Measurements from ENCODE around the gene IL1RN. TPM values are rescaled to one million over a fixed set of nuclear protein-coding genes. Genes with fewer than 3 reads are reported as not detected.
A peak's percentile ranks its signal among the peaks of the same experiment; 100 is the strongest.

Gene IL1RN
- total and polyA plus RNA-seq, 2 of the 13 experiments (the other 11 are each of a cell fraction or from before 2014, with no cell fraction given), result 21.2 to 101 TPM

DNA sequence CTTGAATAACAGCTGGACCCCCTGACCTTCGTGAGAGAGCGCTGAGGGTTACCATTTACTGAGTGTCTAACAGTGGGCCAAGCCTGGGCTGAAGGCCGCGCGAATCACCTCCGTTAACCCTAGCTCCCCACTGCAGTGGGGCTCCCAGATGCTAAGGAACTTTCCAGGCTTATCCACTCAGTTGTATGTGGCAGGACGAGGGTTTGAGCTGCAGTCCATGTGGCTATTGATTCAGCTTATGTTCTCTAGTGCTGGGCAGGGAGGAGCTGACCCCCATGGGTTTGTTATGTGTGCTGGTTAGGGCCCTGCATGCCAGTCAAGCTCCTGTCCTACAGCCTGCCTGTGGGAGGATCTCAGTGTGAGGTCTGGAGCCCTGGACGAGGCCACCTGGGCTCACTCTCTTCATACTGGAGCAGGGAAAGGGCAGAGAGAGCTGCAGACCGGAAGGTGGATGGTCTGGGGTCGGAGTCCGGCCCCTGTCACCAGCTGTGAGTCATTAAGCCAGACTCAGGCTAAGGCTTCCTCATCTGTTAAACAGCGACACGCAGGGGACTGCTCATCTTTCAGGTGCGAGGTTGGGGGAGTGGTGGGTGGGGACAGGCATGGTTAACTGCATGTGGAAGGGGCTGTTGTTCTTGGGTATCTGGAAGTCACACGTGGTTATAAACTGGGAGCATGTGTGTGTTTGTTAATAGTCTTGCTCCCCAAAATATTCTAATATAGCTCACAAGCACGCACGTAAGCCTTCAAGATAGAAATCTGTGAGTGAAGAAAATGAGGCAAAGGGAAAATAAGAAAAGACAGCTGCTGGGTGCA lies 52.9 kb downstream of the IL1RN start (continued):
- TF ChIP-seq, protein P1, sequence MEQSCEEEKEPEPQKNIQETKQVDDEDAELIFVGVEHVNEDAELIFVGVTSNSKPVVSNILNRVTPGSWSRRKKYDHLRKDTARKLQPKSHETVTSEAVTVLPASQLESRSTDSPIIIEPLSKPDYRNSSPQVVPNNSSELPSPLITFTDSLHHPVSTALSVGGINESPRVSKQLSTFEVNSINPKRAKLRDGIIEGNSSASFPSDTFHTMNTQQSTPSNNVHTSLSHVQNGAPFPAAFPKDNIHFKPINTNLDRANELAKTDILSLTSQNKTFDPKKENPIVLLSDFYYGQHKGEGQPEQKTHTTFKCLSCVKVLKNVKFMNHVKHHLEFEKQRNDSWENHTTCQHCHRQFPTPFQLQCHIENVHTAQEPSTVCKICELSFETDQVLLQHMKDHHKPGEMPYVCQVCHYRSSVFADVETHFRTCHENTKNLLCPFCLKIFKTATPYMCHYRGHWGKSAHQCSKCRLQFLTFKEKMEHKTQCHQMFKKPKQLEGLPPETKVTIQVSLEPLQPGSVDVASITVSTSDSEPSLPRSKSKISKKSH (CRISPR knock-in tag; IDR thresholded peaks at IDR 0.05; ENCODE audit: borderline replicate concordance), result peak; percentile 89; the same call in 1 of the 2 replicates
- TF ChIP-seq RARG (CRISPR knock-in tag; IDR thresholded peaks at IDR 0.05; ENCODE audit: low read depth) (no peak), HNF4A (CRISPR knock-in tag; IDR thresholded peaks at IDR 0.05) (peak; percentile 93), ZMYM2 (CRISPR knock-in tag; IDR thresholded peaks at IDR 0.05) (peak; percentile 18), GTF2F1 (IDR thresholded peaks at IDR 0.05; ENCODE audit: low read length) (no peak), TBX2 (CRISPR knock-in tag; IDR thresholded peaks at IDR 0.05; ENCODE audit: borderline replicate concordance) (peak; percentile 80; the same call in 1 of the 2 replicates), ZNF562 (CRISPR knock-in tag; IDR thresholded peaks at IDR 0.05; ENCODE audit: borderline replicate concordance) (no peak), ARNT2 (CRISPR knock-in tag; IDR thresholded peaks at IDR 0.05; ENCODE audit: low read depth) (peak; percentile 60; the same call in 1 of the 2 replicates), TMF1 (CRISPR knock-in tag; IDR thresholded peaks at IDR 0.05; ENCODE audit: low read depth) (no peak), XRCC5 (optimal IDR thresholded peaks at IDR 0.05; ENCODE audit: low read length) (peak; percentile 74), TOE1 (CRISPR knock-in tag; IDR thresholded peaks at IDR 0.05) (no peak), ZSCAN9 (CRISPR knock-in tag; IDR thresholded peaks at IDR 0.05; ENCODE audit: borderline replicate concordance) (peak; percentile 83), ZNF138 (CRISPR knock-in tag; IDR thresholded peaks at IDR 0.05; ENCODE audit: low read depth) (no peak), ZSCAN31 (CRISPR knock-in tag; IDR thresholded peaks at IDR 0.05; ENCODE audit: low read depth) (peak; percentile 76), PLRG1 (conservative IDR thresholded peaks at IDR 0.05) (no peak), ZSCAN25 (CRISPR knock-in tag; IDR thresholded peaks at IDR 0.05) (peak; percentile 95)
- TF ChIP-seq, protein P2, sequence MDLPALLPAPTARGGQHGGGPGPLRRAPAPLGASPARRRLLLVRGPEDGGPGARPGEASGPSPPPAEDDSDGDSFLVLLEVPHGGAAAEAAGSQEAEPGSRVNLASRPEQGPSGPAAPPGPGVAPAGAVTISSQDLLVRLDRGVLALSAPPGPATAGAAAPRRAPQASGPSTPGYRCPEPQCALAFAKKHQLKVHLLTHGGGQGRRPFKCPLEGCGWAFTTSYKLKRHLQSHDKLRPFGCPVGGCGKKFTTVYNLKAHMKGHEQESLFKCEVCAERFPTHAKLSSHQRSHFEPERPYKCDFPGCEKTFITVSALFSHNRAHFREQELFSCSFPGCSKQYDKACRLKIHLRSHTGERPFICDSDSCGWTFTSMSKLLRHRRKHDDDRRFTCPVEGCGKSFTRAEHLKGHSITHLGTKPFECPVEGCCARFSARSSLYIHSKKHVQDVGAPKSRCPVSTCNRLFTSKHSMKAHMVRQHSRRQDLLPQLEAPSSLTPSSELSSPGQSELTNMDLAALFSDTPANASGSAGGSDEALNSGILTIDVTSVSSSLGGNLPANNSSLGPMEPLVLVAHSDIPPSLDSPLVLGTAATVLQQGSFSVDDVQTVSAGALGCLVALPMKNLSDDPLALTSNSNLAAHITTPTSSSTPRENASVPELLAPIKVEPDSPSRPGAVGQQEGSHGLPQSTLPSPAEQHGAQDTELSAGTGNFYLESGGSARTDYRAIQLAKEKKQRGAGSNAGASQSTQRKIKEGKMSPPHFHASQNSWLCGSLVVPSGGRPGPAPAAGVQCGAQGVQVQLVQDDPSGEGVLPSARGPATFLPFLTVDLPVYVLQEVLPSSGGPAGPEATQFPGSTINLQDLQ (CRISPR knock-in tag; IDR thresholded peaks at IDR 0.05), result no peak
- TF ChIP-seq, protein P3, sequence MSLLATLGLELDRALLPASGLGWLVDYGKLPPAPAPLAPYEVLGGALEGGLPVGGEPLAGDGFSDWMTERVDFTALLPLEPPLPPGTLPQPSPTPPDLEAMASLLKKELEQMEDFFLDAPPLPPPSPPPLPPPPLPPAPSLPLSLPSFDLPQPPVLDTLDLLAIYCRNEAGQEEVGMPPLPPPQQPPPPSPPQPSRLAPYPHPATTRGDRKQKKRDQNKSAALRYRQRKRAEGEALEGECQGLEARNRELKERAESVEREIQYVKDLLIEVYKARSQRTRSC (CRISPR knock-in tag; IDR thresholded peaks at IDR 0.05; ENCODE audit: low read depth), result no peak
- TF ChIP-seq, protein P4, sequence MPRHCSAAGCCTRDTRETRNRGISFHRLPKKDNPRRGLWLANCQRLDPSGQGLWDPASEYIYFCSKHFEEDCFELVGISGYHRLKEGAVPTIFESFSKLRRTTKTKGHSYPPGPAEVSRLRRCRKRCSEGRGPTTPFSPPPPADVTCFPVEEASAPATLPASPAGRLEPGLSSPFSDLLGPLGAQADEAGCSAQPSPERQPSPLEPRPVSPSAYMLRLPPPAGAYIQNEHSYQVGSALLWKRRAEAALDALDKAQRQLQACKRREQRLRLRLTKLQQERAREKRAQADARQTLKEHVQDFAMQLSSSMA (CRISPR knock-in tag; IDR thresholded peaks at IDR 0.05), result no peak
